Endodermal cell (in vitro differentiated cells): Measurements from ENCODE around the gene P2RX2. TPM values are rescaled to one million over a fixed set of nuclear protein-coding genes. Genes with fewer than 3 reads are reported as not detected.
A peak's percentile ranks its signal among the peaks of the same experiment; 100 is the strongest.

Source experiments
- DNase-seq: peaks from one replicate; pipeline ENCODE4 v3.0.0-alpha.2; 2017
- H3K27ac ChIP-seq: 2 replicates; pipeline ENCODE4 v1.5.1; 2013; ENCODE audit warnings: mild to moderate bottlenecking, low read depth, low read length, moderate library complexity
- H3K27me3 ChIP-seq: 2 replicates; pipeline ENCODE4 v1.6.1; 2013; ENCODE audit warnings: mild to moderate bottlenecking, low read length, moderate library complexity; ENCODE audit not compliant: insufficient read depth, control insufficient read depth, poor library complexity, severe bottlenecking
- H3K36me3 ChIP-seq: 2 replicates; pipeline ENCODE4 v1.7.0; 2013; ENCODE audit warnings: mild to moderate bottlenecking, low read length, moderate library complexity; ENCODE audit not compliant: control insufficient read depth, insufficient read depth
- H3K4me1 ChIP-seq: one replicate; pipeline ENCODE4 v1.7.0; 2013; ENCODE audit warnings: low read length; ENCODE audit not compliant: control insufficient read depth, insufficient read depth
- H3K4me3 ChIP-seq: 2 replicates; pipeline ENCODE4 v1.5.1; 2013; ENCODE audit warnings: mild to moderate bottlenecking, low read length, moderate library complexity
- H3K9ac ChIP-seq: 2 replicates; pipeline ENCODE4 v1.6.1; 2013; ENCODE audit warnings: mild to moderate bottlenecking, low read length, moderate library complexity; ENCODE audit not compliant: poor library complexity, severe bottlenecking; ENCODE audit errors: extremely low read depth
- H3K9me3 ChIP-seq: 2 replicates; pipeline ENCODE4 v1.6.1; 2013; ENCODE audit warnings: mild to moderate bottlenecking, low read length, moderate library complexity; ENCODE audit not compliant: control insufficient read depth
- H3K27ac Mint-ChIP-seq: 2 replicates; pipeline ENCODE4 v1.8.0; 2020; ENCODE audit warnings: mixed read lengths
- H3K27me3 Mint-ChIP-seq: 2 replicates; pipeline ENCODE4 v1.8.0; 2021; ENCODE audit warnings: mild to moderate bottlenecking, mixed read lengths; ENCODE audit not compliant: insufficient read depth
- H3K36me3 Mint-ChIP-seq: 2 replicates; pipeline ENCODE4 v1.8.0; 2020; ENCODE audit warnings: low read depth, mixed read lengths
- H3K4me1 Mint-ChIP-seq: 2 replicates; pipeline ENCODE4 v1.8.0; 2020; ENCODE audit warnings: mixed read lengths
- H3K4me3 Mint-ChIP-seq: 2 replicates; pipeline ENCODE4 v1.8.0; 2020; ENCODE audit warnings: mild to moderate bottlenecking, moderate library complexity, mixed read lengths
- H3K9me3 Mint-ChIP-seq: 2 replicates; pipeline ENCODE4 v1.8.0; 2020; ENCODE audit warnings: mild to moderate bottlenecking, mixed read lengths
- WGBS, 2 experiments: methylation state at CpG; one replicate each; pipeline versions ENCODE4 v1.1.5 to v1.1.7; 2013; ENCODE audit warnings: missing lambda C conversion rate in 2 of 2, mixed read lengths in 1 of 2; ENCODE audit not compliant: insufficient coverage in 1 of 2, insufficient read length in 1 of 2; 5-methylcytosine and 5-hydroxymethylcytosine counted together
- total RNA-seq, 2 donors: library from RNA; stranded (reverse); fragmentation: NEBNext Ultra II Directional in 1 of 2; extraction: Animal tissue kit (Norgen Biotek cat#: 25700) in 1 of 2; gene quantifications; 2 replicates in 1 of 2; 3 replicates in 1 of 2; pipeline ENCODE4 v1.2.1, GENCODE V29; 2021
- TF ChIP-seq, protein P1 (sequence below): fragments of 200-600 bp; sonication (generic); conservative IDR thresholded peaks from 2 replicates; pipeline ENCODE4 v1.5.0; 2021; ENCODE audit warnings: antibody characterized with exemption, mild to moderate bottlenecking

The P2RX2 gene
- total RNA-seq, 2 donors from 2014 or later = 0.97 to 2.8 TPM

DNA sequence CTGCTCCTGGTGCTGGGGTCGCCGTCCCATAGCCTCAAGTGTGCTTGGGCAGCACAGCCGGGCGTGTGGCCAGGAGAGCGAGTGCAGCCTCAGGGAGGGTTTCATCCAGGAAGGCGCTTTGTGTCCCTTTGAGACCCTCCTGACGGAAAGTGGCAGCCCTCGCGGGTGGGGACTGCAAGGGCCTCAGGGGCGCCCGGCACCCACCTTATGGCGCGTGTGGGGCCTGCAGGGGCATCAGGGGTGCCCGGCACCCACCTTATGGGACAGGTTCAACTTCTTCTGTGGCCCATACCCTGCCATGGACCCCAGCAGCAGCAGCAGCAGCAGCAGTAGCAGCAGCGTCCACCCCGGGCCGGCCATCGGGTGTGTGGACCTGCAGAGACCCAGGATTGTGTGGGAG lies 12.7 kb upstream of the P2RX2 start:
- Histone ChIP-seq H3K9me3 (no peaks in the 10 kb centered on the region), H3K36me3 (no peaks in the 10 kb centered on the region), H3K4me3 (no peak overlapping the region), H3K27ac (no peak overlapping the region), H3K27me3 (peaks cover 83% of the 10 kb centered on the region), H3K9ac (no peak overlapping the region), H3K4me1 (no peaks in the 10 kb centered on the region)
- DNase-seq = no peak
- H3K4me1 Mint-ChIP-seq = no peaks in the 10 kb centered on the region
- H3K9me3 Mint-ChIP-seq = peaks cover 2% of the 10 kb centered on the region
- no peaks in the 10 kb centered on the region for H3K36me3 Mint-ChIP-seq
- H3K27ac Mint-ChIP-seq = no peak overlapping the region
- H3K4me3 Mint-ChIP-seq = no peak overlapping the region
- 85 to 87% methylated on average over 13 to 18 of the region's 18 CpGs for WGBS, 2 experiments
- TF ChIP-seq, protein P1, sequence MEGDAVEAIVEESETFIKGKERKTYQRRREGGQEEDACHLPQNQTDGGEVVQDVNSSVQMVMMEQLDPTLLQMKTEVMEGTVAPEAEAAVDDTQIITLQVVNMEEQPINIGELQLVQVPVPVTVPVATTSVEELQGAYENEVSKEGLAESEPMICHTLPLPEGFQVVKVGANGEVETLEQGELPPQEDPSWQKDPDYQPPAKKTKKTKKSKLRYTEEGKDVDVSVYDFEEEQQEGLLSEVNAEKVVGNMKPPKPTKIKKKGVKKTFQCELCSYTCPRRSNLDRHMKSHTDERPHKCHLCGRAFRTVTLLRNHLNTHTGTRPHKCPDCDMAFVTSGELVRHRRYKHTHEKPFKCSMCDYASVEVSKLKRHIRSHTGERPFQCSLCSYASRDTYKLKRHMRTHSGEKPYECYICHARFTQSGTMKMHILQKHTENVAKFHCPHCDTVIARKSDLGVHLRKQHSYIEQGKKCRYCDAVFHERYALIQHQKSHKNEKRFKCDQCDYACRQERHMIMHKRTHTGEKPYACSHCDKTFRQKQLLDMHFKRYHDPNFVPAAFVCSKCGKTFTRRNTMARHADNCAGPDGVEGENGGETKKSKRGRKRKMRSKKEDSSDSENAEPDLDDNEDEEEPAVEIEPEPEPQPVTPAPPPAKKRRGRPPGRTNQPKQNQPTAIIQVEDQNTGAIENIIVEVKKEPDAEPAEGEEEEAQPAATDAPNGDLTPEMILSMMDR = no peak
- peaks cover 87% of the 10 kb centered on the region for H3K27me3 Mint-ChIP-seq

DNA sequence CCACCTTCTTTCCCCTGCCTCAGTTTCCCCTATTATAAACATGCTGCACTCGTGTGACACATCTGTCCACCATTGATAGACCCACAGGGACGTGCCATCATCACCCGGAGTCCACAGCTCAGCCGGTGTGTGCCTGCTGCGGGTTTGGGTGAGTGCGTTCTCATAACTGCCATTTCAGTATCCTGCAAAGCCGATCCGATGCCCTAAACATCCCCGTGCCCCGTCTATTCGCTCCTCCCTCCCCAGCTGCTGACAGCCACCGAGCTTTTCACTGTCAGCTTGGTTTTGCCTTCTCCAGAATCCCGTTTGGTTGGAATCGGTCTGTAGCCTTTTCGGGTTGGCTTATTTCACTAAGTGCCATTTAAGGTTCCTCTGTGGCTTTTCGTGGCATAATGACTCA lies 12.1 kb upstream of the P2RX2 start:
- DNase-seq = peak; percentile 47
- H3K4me3 ChIP-seq = no peak overlapping the region
- H3K4me1 ChIP-seq = no peaks in the 10 kb centered on the region
- H3K27me3 ChIP-seq = peaks cover 81% of the 10 kb centered on the region
- no peaks in the 10 kb centered on the region for H3K36me3 Mint-ChIP-seq
- H3K9me3 ChIP-seq = no peaks in the 10 kb centered on the region
- H3K27me3 Mint-ChIP-seq = peaks cover 88% of the 10 kb centered on the region
- H3K9me3 Mint-ChIP-seq = peaks cover 6% of the 10 kb centered on the region
- H3K4me1 Mint-ChIP-seq = no peaks in the 10 kb centered on the region
- H3K27ac Mint-ChIP-seq = no peak overlapping the region
- no peak overlapping the region for H3K9ac ChIP-seq
- WGBS, 2 experiments = 74 to 79% methylated on average over 15 to 16 of the region's 16 CpGs
- TF ChIP-seq, protein P1 = no peak
- no peak overlapping the region for H3K4me3 Mint-ChIP-seq
- H3K36me3 ChIP-seq = no peaks in the 10 kb centered on the region
- no peak overlapping the region for H3K27ac ChIP-seq

DNA sequence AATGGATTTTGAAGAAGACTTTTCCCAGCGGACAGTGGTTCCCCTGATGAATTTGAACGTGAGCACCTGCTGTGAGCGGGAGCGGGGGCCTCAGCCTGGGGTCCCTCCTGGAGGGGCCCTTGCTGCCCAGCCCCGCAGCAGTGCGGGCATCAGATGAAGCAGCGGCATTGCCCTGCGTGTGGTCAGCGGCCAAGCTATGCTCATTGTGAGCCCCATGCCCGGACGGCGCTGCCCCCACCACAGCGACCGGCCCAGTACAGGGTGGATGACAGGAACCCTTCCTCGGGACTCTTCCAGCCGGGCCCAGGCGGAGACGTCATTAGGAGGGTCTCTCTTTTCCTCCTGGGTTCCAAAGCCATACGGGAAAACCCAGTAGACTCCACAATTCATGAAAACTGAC lies 11.6 kb upstream of the P2RX2 start:
- WGBS, 2 experiments = 83 to 84% methylated on average over 13 to 19 of the region's 19 CpGs
- no peaks in the 10 kb centered on the region for H3K36me3 Mint-ChIP-seq
- H3K27me3 ChIP-seq = peaks cover 81% of the 10 kb centered on the region
- no peak for DNase-seq
- no peak overlapping the region for H3K27ac Mint-ChIP-seq
- H3K9me3 Mint-ChIP-seq = peaks cover 11% of the 10 kb centered on the region
- H3K27ac ChIP-seq = no peak overlapping the region
- no peaks in the 10 kb centered on the region for H3K36me3 ChIP-seq
- no peaks in the 10 kb centered on the region for H3K4me1 Mint-ChIP-seq
- peaks cover 89% of the 10 kb centered on the region for H3K27me3 Mint-ChIP-seq
- no peaks in the 10 kb centered on the region for H3K9me3 ChIP-seq
- H3K4me3 Mint-ChIP-seq = no peak overlapping the region
- H3K4me1 ChIP-seq = no peaks in the 10 kb centered on the region
- no peak overlapping the region for H3K4me3 ChIP-seq
- H3K9ac ChIP-seq = no peak overlapping the region
- TF ChIP-seq, protein P1 = no peak
